ENCODE results near the gene RPS6KA5.
"Not testable (repeated sequence)": the region's sequence is repeated elsewhere in the genome, so short reads cannot be mapped to it uniquely, and the experiment has no call there.

The RPS6KA5 gene

GRCh38 chr14:91095178-91095577, 34.7 kb upstream of the RPS6KA5 start:
- Mint-ChIP-seq H3K9me3 (no peaks in the 10 kb centered on the region), H3K27me3 (ENCODE audit: low read depth, poor library complexity) (peaks cover 17% of the 10 kb centered on the region), H3K4me3 (no peak overlapping the region), H3K4me1 (no peaks in the 10 kb centered on the region), H3K27ac (no peak overlapping the region), H3K36me3 (ENCODE audit: low read depth) (no peaks in the 10 kb centered on the region)
- TF ChIP-seq CTCF (IDR thresholded peaks at IDR 0.05) = no peak
- DNase-seq = no peak

DNA sequence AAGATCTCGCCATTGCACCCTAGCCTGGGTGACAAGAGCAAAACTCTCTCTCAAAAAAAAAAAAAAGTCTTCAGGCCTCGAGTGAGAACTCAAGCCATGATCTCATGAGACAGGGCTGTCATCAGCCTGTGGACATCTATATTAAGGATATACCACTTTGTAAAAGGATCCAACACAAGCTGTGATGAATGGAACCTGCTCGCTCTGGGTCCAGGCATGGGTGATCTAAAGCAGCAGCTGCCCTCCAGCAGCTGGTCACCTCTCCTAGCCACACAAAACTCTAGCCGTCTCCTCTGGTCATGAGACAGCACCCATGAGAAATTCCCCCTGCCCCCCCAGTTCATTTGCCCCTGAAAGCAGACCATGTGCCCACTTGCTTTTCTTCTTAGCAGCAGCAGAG, 34.3 kb upstream of the RPS6KA5 start:
- peaks cover 16% of the 10 kb centered on the region for H3K27me3 Mint-ChIP-seq (ENCODE audit: low read depth, poor library complexity)
- DNase-seq = no peak
- TF ChIP-seq CTCF (IDR thresholded peaks at IDR 0.05) = no peak
- no peaks in the 10 kb centered on the region for H3K4me1 Mint-ChIP-seq
- no peak overlapping the region for H3K4me3 Mint-ChIP-seq
- H3K27ac Mint-ChIP-seq = no peak overlapping the region
- no peaks in the 10 kb centered on the region for H3K9me3 Mint-ChIP-seq
- H3K36me3 Mint-ChIP-seq (ENCODE audit: low read depth) = no peaks in the 10 kb centered on the region

DNA sequence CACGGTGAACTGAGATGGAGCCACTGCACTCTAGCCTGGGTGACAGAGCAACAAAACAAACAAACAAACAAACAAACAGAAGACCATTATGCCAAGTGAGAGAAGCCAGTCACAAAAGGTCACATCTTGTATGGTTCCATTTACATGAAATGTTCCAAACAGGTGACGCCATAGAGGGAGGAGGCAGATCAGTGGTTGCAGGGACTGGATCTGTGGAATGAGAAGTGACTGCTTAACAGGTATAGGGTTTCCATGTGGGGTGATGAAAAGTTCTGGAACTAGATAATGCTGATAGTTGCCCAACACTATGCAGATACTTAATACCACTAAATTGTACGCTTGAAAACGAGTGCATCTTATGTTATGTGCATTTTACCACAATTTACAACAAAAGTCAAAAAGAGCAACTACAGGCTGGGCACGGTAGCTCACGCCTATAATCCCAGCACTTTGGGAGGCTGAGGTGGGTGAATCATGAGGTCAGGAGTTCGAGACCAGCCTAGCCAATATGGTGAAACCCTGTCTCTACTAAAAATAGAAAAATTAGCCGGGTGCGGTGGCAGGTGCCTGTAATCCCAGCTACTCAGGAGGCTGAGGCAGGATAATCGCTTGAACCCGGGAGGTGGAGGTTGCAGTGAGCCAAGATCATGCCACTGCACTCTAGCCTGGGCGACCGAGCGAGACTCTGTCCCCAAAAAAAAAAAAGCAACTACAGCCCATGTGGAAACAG, 33.5 kb upstream of the RPS6KA5 start:
- not testable (repeated sequence) for H3K27ac Mint-ChIP-seq; DNase-seq; H3K4me1 Mint-ChIP-seq; H3K4me3 Mint-ChIP-seq; H3K36me3 Mint-ChIP-seq (ENCODE audit: low read depth); H3K9me3 Mint-ChIP-seq
- H3K27me3 Mint-ChIP-seq (ENCODE audit: low read depth, poor library complexity) = peaks cover 15% of the 10 kb centered on the region

GRCh38 chr14:91092073-91092472, 31.6 kb upstream of the RPS6KA5 start:
- H3K4me3 Mint-ChIP-seq = no peak overlapping the region
- peaks cover 15% of the 10 kb centered on the region for H3K27me3 Mint-ChIP-seq (ENCODE audit: low read depth, poor library complexity)
- H3K4me1 Mint-ChIP-seq = no peaks in the 10 kb centered on the region
- no peak for TF ChIP-seq CTCF (IDR thresholded peaks at IDR 0.05)
- no peak for DNase-seq
- H3K36me3 Mint-ChIP-seq (ENCODE audit: low read depth) = no peaks in the 10 kb centered on the region
- H3K9me3 Mint-ChIP-seq = peaks cover 2% of the 10 kb centered on the region
- no peak overlapping the region for H3K27ac Mint-ChIP-seq

DNA sequence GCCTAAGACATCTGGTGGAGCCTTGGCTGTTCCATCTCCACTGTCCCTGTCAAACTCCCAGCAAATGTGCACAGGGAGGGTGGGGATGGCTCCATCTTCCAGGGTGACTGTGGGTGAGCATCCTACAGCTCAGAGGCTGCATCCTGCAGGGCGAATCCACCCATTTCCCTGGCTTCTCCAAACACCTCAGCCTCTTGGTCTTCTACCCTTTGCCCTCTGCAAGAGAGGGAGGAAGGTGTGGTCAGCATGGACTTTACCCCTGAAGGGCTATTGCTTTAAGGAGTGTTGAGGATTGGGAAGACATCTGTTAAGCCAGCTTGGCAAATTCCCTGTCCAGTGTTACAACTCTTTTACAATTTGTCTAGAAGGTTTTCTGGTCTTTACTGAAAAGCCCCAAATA, 30.3 kb upstream of the RPS6KA5 start:
- peaks cover 5% of the 10 kb centered on the region for H3K9me3 Mint-ChIP-seq
- no peak overlapping the region for H3K27ac Mint-ChIP-seq
- peaks cover 15% of the 10 kb centered on the region for H3K27me3 Mint-ChIP-seq (ENCODE audit: low read depth, poor library complexity)

DNA sequence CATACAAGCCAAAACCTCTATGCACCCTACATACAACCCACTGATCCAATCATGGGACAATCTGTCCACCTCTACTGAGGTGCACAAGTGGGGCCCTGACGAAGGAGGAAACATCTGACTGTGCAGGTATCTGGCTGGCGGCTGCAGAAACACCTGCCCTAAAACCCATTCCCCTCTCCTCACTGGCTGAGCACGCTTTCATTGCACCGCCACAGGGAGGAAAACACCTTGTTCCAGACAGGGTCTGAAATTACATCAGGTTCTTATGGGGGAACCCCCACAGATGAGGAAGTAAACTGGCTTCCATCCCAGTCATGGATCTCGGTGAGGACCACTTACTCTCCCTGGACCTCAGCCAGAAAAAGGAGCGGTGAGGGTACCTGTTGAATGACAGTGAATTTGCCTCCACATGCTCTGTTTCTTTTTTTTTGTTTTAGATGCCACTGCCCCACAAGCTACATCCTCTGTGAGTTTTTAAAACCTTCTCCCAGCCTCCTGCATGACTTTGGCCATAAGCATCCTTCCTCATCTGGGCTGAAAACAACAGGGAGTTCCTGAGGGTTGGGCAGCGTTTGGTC, 29.6 kb upstream of the RPS6KA5 start:
- Mint-ChIP-seq H3K27ac (no peak overlapping the region), H3K4me1 (no peaks in the 10 kb centered on the region), H3K27me3 (ENCODE audit: low read depth, poor library complexity) (peaks cover 12% of the 10 kb centered on the region), H3K4me3 (no peak overlapping the region), H3K9me3 (peaks cover 5% of the 10 kb centered on the region), H3K36me3 (ENCODE audit: low read depth) (no peaks in the 10 kb centered on the region)
- no peak for TF ChIP-seq CTCF (IDR thresholded peaks at IDR 0.05)
- no peak for DNase-seq

More for the DNA sequence above, 30.3 kb upstream of the RPS6KA5 start:
- no peak for TF ChIP-seq CTCF (IDR thresholded peaks at IDR 0.05)
- no peaks in the 10 kb centered on the region for H3K4me1 Mint-ChIP-seq
- no peaks in the 10 kb centered on the region for H3K36me3 Mint-ChIP-seq (ENCODE audit: low read depth)
- no peak for DNase-seq
- H3K4me3 Mint-ChIP-seq = no peak overlapping the region

Data from nephron progenitor cell (in vitro differentiated cells).